ENCODE measurements around the gene GAST. TPM values are rescaled to one million over a fixed set of nuclear protein-coding genes. Genes with fewer than 3 reads are reported as not detected.
A peak's percentile ranks its signal among the peaks of the same experiment; 100 is the strongest.

The GAST gene
- total and polyA plus RNA-seq, 2 of the 13 experiments (the other 11 are each of a cell fraction or from before 2014, with no cell fraction given): 0.32 to 0.42 TPM

DNA sequence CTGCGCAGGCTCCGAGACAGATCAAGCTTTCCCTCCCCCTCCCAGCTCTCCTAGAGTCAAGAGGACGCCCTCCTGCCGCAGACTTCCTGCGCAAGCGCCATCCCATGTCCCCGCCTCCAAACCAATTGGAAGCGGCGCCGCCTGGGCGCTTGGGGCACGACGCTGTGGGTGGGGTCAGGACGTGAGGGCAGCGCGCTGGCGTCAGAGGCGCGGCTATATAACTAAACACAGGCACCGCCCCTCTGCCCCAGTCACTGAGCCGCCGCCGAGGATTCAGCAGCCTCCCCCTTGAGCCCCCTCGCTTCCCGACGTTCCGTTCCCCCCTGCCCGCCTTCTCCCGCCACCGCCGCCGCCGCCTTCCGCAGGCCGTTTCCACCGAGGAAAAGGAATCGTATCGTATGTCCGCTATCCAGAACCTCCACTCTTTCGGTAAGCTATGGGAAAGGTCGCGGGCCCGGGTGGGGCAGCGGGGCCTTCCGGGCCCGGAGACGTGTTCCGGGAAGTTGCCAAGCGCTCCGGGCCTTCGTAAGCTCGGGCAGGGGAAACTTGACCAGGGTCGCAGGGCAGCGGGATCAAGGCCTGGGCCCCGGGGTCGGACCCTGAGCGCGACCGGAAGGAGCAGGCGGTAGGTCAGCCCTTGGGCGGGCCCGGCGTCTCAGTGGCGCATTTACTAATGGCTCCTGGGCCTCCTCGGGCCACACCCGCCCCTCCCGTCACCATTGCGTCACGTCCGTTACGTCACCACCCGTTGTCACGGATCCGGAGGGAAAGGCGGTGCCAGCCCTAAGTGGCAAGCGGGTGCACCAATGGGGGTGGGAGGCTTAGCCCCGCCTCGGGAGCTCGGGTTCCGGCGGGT lies 23.3 kb upstream of the GAST start, which contains the start of gene EIF1 (continued):
- TF ChIP-seq, protein P1, sequence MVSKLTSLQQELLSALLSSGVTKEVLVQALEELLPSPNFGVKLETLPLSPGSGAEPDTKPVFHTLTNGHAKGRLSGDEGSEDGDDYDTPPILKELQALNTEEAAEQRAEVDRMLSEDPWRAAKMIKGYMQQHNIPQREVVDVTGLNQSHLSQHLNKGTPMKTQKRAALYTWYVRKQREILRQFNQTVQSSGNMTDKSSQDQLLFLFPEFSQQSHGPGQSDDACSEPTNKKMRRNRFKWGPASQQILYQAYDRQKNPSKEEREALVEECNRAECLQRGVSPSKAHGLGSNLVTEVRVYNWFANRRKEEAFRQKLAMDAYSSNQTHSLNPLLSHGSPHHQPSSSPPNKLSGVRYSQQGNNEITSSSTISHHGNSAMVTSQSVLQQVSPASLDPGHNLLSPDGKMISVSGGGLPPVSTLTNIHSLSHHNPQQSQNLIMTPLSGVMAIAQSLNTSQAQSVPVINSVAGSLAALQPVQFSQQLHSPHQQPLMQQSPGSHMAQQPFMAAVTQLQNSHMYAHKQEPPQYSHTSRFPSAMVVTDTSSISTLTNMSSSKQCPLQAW (CRISPR knock-in tag; IDR thresholded peaks at IDR 0.05): peak; percentile 74
- TF ChIP-seq ZNF577 (CRISPR knock-in tag; IDR thresholded peaks at IDR 0.05; ENCODE audit: borderline replicate concordance, low read depth) (peak; percentile 87), NFKB2 (CRISPR knock-in tag; IDR thresholded peaks at IDR 0.05; ENCODE audit: borderline replicate concordance) (no peak; the same call in 1 of the 2 replicates), DRAP1 (CRISPR knock-in tag; IDR thresholded peaks at IDR 0.05) (peak; percentile 100), ZNF781 (CRISPR knock-in tag; IDR thresholded peaks at IDR 0.05; ENCODE audit: borderline replicate concordance, not compliant biosample characterization) (peak; percentile 96), ZNF546 (CRISPR knock-in tag; conservative IDR thresholded peaks at IDR 0.05) (peak; percentile 84; the same call in 1 of the 2 replicates), CBX5 (CRISPR knock-in tag; IDR thresholded peaks at IDR 0.05; ENCODE audit: borderline replicate concordance) (peak; percentile 82; the same call in 1 of the 2 replicates), ZNF746 (CRISPR knock-in tag; IDR thresholded peaks at IDR 0.05) (0 out of 2 replicates have a peak, but pooled peaks have one; percentile 27), SOX13 (IDR thresholded peaks at IDR 0.05) (no peak), SOX13 (CRISPR knock-in tag; conservative IDR thresholded peaks at IDR 0.05 in 1 of 2, IDR thresholded peaks at IDR 0.05 in 1 of 2) (peak; percentile 44 to 89; a peak in 3 of 4 replicates), KLF6 (CRISPR knock-in tag; IDR thresholded peaks at IDR 0.05) (peak; percentile 98; the same call in 1 of the 2 replicates), MYC (CRISPR knock-in tag; IDR thresholded peaks at IDR 0.05; ENCODE audit: borderline replicate concordance) (0 out of 2 replicates have a peak, but pooled peaks have one; percentile 31), ISL2 (CRISPR knock-in tag; IDR thresholded peaks at IDR 0.05) (0 out of 2 replicates have a peak, but pooled peaks have one; percentile 49), ZNF670 (CRISPR knock-in tag; IDR thresholded peaks at IDR 0.05; ENCODE audit: borderline replicate concordance) (peak; percentile 80), CREB1 (IDR thresholded peaks at IDR 0.05) (peak; percentile 100), CREB1 (CRISPR knock-in tag; IDR thresholded peaks at IDR 0.05) (peak; percentile 98), DMAP1 (CRISPR knock-in tag; IDR thresholded peaks at IDR 0.05) (peak; percentile 97; the same call in 1 of the 2 replicates), PHF8 (CRISPR knock-in tag; IDR thresholded peaks at IDR 0.05) (peak; percentile 92), DDIT3 (CRISPR knock-in tag; IDR thresholded peaks at IDR 0.05) (no peak)
- TF ChIP-seq, protein P2, sequence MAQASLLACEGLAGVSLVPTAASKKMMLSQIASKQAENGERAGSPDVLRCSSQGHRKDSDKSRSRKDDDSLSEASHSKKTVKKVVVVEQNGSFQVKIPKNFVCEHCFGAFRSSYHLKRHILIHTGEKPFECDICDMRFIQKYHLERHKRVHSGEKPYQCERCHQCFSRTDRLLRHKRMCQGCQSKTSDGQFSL (CRISPR knock-in tag; IDR thresholded peaks at IDR 0.05): 0 out of 2 replicates have a peak, but pooled peaks have one; percentile 5
- TF ChIP-seq, protein P3, sequence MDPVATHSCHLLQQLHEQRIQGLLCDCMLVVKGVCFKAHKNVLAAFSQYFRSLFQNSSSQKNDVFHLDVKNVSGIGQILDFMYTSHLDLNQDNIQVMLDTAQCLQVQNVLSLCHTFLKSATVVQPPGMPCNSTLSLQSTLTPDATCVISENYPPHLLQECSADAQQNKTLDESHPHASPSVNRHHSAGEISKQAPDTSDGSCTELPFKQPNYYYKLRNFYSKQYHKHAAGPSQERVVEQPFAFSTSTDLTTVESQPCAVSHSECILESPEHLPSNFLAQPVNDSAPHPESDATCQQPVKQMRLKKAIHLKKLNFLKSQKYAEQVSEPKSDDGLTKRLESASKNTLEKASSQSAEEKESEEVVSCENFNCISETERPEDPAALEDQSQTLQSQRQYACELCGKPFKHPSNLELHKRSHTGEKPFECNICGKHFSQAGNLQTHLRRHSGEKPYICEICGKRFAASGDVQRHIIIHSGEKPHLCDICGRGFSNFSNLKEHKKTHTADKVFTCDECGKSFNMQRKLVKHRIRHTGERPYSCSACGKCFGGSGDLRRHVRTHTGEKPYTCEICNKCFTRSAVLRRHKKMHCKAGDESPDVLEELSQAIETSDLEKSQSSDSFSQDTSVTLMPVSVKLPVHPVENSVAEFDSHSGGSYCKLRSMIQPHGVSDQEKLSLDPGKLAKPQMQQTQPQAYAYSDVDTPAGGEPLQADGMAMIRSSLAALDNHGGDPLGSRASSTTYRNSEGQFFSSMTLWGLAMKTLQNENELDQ (CRISPR knock-in tag; IDR thresholded peaks at IDR 0.05; ENCODE audit: borderline replicate concordance): peak; percentile 33; the same call in 1 of the 2 replicates
- TF ChIP-seq, protein P4, sequence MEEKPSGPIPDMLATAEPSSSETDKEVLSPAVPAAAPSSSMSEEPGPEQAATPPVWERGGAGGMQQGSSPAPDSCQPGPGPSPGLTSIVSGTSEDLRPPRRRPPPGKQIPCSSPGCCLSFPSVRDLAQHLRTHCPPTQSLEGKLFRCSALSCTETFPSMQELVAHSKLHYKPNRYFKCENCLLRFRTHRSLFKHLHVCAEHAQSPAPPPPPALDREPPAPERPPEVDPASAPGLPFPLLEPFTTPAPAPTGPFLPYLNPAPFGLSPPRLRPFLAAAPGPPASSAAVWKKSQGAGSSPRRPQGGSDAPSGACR (CRISPR knock-in tag; IDR thresholded peaks at IDR 0.05): no peak
- TF ChIP-seq, protein P5, sequence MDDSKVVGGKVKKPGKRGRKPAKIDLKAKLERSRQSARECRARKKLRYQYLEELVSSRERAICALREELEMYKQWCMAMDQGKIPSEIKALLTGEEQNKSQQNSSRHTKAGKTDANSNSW (CRISPR knock-in tag; IDR thresholded peaks at IDR 0.05; ENCODE audit: borderline replicate concordance): peak; percentile 98; the same call in 1 of the 2 replicates

Data from HepG2 (cell line).